GM21390 (cell line): ENCODE data around the gene CTDSPL2.
"Not testable (repeated sequence)": the region's sequence is repeated elsewhere in the genome, so short reads cannot be mapped to it uniquely, and the experiment has no call there.

Experiments
- ATAC-seq: cut with Tn5 transposase; IDR thresholded peaks from one replicate; pipeline ENCODE4 v1.9.1; 2021; ENCODE audit not compliant: unreplicated experiment

CTDSPL2 gene

DNA sequence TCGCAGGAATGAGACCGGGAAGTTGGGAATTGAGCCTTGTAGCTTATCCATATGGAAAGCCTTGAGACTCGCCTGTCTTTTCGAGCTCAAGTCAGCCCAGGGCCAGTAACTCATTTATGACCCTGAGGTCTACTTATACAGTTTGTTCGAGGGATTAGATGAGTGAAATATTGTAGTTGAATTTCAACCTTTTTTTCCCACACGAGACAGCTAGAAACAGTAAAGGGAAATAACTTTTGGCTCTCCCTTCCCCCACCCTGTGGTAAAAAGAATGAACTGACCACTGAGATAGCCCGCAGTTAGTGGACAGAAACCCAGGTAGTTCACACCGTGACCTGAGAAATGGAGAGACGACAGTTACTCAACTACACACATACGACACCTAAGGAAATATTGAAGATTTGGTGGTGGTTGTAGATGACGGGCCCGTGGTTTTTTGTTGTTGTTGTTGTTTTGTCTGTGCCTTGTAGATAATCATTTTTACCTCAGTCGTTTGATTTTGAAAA lies 110.4 kb downstream of the CTDSPL2 start:
- no peak for ATAC-seq

DNA sequence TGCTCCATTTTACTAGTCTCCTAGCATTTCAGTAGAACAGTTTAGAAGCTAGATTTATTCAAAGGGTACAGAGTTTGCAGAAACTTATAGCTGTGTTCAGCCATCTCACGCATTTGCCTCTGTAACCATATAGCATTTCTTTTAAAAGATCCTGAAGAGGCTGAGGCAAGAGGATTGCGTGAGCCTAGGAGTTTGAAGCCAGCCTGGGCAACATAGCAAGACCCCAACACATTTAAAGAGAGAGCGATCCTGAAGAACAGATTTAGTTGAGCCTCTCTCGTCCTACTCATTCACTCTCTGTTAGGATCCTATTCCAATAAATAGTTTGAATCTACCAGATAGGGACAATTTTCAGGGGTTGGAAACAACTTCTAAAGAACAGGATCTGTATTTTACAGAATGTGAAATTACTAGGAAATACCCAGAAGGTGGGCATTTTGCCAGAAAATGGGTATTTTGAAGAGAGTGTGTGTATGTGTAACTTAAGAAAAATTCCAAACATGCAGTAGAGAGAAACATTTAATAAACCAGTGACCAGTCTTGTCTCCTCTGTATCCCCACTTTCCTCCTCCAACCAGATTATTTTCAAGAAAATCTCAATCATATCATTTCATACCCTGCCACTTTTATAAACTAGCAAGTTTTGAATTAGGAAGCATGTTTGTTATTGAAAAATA lies 114.0 kb downstream of the CTDSPL2 start:
- ATAC-seq = no peak

DNA sequence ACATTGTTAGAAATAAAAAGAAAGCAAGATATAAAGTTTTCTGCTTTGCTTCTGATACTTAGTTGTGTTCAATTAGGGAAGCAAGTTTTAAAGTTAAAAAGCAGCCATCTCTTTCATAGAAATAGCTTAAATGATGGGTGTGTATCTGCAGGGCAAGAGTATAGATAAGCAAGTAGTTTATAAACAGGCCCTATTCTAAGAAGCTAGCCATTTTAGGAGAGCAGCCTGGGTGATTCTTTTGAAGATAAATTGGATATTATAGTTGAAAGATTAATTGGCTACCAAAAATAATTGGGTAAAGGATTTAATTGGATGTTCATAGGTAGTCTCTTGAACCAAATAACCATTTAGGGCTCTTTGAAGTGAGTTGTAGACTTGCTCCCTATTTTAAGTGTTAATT lies 115.2 kb downstream of the CTDSPL2 start:
- no peak for ATAC-seq

DNA sequence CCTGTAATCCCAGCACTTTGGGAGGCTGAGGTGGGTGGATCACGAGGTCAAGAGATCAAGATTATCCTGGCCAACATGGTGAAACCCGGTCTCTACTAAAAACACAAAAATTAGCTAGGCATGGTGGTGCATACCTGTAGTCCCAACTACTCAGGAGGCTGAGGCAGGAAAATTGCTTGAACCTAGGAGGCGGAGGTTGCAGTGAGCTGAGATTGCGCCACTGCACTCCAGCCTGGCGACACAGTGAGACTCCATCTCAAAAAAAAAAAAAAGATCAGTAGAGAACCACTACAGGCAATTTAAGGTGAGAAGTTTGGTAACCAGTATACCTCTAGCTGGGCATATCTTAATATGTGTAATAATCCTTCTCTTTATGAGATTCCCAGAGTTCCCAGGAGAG lies 117.3 kb downstream of the CTDSPL2 start:
- not testable (repeated sequence) for ATAC-seq

DNA sequence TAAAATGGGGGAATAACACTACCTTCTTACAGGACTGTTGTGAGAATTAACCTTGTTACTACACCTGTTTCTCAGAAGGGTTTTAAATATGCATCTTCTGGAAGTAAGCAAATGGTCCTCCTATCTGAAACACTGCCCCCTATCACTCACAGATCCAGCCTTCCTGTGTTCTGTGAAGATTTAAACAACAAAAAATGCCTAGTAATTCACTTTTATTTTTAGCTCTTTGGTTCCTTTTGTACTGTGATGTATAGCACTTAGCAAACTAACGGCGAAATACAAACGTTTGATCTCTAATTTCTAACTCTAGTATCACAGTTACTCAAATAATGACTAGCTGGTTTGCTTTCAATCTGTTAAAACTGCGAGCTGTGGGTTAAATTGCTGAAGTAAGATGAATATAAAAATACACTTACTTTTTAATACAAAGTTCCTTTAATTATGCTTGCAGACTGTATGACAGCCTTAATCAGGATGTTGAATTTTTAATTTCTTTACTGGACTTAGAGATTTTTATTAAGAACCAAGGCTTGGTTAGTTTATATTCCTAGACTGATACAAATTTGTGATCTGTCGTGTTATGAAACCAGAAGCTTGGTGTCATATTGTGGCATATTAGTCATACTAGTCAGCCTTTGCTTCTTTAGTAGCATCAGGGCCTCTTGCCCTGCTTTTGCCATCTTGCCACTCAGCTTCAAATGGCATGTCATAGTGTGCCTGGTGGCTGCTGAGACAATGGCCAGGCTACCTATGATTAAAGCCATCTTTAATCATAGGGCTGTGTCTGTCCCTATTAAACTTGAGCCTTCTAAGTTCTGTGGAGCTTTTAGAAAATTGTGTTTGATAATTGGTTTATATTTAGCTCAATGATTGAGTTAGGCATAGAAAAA lies 118.7 kb downstream of the CTDSPL2 start:
- peak; percentile 64 for ATAC-seq

DNA sequence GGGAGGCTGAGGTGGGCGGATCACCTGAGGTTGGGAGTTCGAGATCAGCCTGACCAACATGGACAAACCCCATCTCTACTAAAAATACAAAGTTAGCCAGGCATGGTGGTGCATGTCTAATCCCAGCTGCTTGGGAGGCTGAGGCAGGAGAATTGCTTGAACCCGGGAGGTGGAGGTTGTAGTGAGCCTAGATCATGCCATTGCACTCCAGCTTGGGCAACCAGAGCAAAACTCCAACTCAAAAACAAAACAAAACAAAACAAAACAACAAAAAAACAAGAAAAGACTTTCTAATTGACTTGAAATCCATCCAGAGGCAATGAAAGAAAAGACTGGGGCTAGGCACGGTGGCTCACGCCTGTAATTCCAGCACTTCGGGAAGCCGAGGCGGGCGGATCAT lies 121.7 kb downstream of the CTDSPL2 start:
- ATAC-seq = not testable (repeated sequence)

DNA sequence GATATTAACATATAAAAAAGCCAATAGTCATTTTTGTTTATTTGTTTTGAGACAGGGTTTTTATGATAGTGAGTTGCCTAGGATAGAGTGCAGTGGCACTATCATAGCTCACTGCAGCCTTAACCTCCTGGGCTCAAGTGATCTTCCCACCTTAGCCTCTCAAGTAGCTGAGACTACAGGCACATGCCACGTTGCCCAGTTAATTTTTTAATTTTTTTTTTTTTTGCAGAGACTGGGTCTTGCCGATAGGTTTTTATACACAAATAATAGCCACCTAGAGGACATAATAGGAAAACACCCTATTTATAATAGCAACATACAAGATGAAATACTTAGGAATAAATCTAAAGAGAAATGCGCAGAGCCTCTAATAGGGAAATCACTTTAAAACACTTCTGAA lies 122.8 kb downstream of the CTDSPL2 start:
- ATAC-seq = no peak

DNA sequence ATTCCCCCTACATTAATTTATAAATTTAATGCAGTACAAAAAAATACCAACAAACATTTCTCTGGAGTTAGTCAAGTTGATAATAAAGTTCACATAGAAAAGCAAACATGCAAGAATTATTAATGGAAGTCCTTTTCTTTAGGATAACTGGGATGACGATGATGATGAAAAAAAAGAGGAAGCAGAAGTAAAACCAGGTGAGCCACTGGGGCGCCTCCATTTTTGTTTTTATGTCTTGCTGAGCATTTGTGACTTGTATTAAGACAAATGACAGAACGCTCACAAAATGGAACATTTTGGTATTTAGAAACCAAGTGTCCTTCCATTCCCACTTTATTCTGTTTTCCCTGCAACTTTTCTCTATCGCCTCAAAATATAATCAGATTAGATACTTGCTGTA lies 123.3 kb downstream of the CTDSPL2 start:
- no peak for ATAC-seq

DNA sequence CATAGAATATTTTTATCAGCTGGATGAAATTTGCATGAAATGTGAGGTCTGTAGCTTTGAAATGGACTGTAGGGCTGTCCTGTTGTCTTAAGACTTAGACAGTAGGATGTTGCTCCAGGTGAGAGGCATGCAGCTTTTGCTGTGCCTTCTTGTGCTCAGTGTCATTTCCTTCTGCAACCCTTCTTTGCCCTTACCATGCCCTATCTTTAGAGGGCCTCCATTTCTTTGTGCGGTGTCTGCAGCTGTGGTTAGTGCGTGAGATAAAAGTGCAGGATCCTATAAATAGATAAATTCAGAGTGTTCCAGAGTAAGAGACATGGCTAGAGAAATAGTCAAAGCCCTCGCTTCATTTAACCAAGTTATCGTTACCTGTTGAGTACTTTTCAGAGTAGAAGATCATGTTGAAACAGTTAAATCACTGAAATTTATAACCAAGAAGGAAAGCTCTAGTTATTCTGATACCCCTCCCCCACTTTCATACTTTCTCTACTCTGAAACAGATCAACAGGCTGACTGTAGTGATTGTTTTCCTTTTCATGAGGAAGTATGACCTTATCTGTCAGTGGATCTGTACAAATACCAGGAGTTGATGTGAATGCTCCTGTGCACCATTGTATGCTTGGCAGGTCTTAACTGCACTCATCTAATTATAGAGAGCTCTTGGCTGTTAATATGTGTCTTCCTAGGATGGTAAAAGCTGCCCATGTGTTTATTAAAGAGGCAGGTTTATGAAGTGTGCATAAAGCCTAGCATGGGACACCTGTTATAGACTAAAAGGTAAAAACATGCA lies 127.7 kb downstream of the CTDSPL2 start:
- no peak for ATAC-seq

DNA sequence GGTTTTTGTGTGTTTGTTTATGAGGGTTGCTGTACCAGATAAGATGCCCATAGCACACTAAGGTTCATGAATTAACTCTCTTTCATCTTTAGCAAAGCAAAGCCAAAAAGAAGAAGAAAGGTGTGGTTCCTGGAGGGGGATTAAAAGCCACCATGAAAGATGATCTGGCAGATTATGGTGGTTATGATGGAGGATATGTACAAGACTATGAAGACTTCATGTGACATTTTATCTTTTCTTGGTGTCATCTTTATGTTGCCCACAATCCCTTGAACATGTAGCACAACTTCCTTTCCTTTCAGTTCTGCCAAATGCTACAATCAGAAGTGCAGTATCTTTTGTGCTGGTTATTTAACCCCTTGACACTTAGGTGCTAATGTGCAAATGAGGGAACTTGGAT lies 133.5 kb downstream of the CTDSPL2 start:
- not testable (repeated sequence) for ATAC-seq

DNA sequence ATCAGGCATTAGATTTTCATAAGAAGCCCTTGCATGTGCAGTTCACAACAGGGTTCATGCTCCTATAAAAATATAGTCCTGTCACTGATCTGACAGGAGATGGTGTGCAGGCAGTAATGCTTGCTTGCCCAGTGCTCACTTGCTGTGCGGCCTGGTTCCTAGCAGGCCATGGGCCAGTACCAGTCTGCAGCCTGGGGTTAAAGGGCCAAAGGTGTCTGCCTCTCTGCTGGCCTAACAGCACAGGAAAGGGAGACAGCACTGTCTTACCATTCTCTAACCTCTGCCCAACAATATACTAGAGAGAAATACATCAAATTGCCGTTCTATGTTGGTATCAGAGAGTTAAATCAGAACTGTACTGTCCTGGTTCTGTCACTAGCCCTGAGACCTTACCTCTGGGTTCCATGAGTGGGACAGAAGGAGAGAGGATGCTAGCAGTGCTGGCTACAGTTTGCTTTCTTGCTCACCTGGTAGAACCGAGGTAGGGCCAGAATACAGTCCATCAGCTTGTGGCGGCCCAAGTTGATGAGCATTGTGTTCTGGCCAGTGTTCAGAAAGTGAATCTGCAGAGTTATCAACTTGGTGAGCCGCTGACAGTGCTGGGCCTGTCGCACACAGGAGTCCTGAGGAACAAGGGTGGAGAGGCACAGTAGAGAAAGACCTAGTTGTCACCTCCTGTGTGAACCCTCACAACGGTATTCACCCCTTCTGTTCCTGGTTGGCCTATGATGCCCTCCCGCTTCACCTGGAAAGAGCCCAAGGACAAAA lies 138.1 kb downstream of the CTDSPL2 start:
- ATAC-seq = no peak

DNA sequence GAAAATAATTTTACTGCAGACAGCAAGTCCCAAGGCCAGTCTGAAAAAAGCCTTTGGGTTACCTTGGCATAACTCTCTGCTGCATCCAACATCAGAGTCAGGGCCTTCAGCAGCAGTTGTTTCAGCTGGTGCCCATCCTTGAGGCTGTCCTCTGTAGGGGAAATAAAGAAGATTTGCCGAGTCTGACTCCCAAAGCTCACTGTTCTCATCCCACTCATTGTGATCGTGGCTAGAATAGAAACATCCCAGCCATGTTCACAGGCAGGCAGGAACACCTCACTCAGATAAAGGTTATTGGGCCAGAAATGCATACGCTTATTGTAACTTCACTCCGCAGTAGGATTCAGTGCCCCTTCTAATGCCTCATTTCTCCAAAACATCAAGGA lies 138.7 kb downstream of the CTDSPL2 start:
- no peak for ATAC-seq

DNA sequence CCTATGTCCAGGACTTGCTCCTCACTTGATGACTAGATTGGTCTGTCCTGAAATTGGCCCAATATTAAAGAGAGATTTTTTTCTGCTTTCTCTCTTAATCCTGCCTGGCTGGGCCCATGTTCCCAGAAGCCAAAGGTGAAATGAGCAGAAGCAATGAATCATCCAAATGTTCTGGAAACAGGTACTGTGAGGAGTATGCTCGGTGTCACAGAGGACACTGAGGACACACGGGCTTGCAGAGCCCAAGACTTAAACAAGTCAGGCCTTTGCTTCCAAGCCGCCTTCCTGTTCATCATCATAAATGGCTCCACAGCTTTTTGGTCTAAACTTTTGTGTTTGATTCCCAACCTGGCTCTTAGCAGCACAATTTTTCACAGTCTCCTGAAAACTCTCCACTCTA lies 140.9 kb downstream of the CTDSPL2 start:
- no peak for ATAC-seq

DNA sequence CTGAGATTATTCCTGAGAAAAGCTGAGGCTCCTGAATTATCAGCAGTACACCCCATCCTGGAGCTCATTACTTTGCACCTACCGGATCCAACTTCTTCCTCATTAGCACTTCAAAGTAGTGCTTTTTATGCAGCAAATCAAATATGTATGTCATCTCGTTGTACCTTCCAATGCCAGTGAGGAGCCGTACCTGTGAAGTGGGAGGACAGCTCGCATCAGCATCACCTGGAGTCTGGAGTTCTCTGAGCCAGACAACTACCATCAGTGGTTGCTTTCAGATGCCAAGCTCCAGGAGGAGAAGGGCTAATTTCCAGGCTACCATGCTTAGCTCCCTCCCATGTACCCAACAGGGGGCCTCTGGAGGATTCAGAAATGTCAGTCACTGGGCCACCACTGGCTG lies 141.9 kb downstream of the CTDSPL2 start:
- no peak for ATAC-seq

DNA sequence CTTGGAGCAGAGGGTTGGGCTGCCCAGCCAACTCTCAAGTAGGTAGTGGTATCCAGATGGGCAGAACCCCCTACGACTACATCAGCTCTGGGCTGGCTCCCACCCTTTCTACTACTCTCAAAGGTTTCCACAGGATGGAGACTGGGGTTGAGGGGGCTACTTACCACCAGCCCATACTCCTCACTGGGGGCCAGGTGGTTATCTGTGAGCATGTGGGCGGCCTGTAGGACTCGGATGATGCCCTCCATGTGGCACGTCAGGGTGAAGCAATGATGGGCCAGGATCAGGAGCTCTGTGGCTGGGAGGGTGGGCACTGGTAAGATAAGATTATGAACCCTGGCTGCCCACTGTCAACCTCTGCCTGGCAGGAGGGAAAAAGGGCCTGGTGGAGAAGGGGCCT lies 142.9 kb downstream of the CTDSPL2 start:
- no peak for ATAC-seq

DNA sequence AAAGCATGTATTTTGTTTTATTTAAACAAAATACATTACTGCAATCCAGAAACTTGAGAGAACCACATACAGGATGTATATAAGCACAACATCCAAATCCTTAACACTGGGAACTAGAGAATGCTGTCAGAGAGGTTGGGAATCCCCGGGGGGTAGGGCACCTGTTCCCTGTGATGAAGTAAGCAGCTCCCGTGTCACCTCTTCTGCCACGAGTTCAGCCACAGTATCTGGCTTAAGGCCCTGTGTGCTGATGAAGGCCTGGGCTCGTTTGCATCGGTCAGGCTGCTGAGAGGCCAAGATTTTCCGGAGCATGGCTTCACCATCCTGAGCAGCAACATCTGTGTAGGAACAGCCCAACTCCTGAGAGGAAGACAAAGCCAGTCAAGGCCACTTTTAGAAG lies 146.0 kb downstream of the CTDSPL2 start:
- no peak for ATAC-seq

DNA sequence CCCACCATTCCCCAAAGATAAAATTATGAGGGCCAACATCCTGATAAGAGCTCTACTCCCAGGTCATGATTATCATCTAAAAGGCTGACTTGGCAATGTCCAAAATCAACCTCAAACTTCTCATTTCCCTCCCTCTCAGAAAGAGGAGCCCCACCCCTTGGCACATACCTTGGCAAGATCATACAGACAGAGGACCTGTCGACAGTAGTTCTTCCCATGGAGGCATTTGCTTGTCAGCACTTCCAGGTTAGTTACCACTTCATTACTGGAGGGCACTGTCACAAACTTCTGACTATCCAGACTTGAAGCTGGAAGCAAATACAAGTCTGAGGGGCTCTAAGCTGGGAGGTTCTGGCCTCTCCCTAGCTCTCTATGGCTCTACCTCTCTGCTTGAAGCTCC lies 147.3 kb downstream of the CTDSPL2 start:
- ATAC-seq = no peak
